SK-N-SH (cell line): ENCODE data around the gene COL10A1. TPM values are rescaled to one million over a fixed set of nuclear protein-coding genes. Genes with fewer than 3 reads are reported as not detected.

Source experiments
- CTCF ChIA-PET: fragments of 300-600, 350-600 bp; formaldehyde crosslinking; extraction: SDS; loops from one replicate; lab custom pipeline; 2021; lab: Yijun Ruan, JAX
- POLR2A ChIA-PET: fragments of 350-600 bp; sonication (Branson Sonifier 250); formaldehyde crosslinking; extraction: SDS; loops from one replicate; lab custom pipeline; 2020; ENCODE audit warnings: antibody characterized with exemption, inconsistent platforms; lab: Yijun Ruan, JAX
- DNase-seq: peaks from one replicate; pipeline ENCODE4 v3.0.0; 2012
- H2AFZ ChIP-seq: fragments of 200-600 bp; sonication (generic); 2 replicates; pipeline ENCODE4 v1.8.1; 2016; ENCODE audit warnings: antibody characterized with exemption, mild to moderate bottlenecking, low read depth
- H3F3A ChIP-seq: fragments of 200-600 bp; sonication (generic); replicated peaks from 2 replicates; pipeline ENCODE3; 2016; ENCODE audit warnings: antibody characterized with exemption, mild to moderate bottlenecking; ENCODE audit not compliant: insufficient read depth
- H3K27ac ChIP-seq, 2 experiments: fragments of 200-500 bp in 1 of 2; fragments of 200-600 bp in 1 of 2; sonication (Bioruptor generic) in 1 of 2; sonication (generic), shearing (Covaris generic) in 1 of 2; 2 replicates each; pipeline versions ENCODE4 v1.5.1 to v1.6.1; 2014 to 2016; ENCODE audit warnings: low read depth in 2 of 2, inconsistent platforms in 1 of 2, low read length in 1 of 2, mild to moderate bottlenecking in 1 of 2, mixed read lengths in 1 of 2
- H3K27me3 ChIP-seq: fragments of 200-600 bp; sonication (generic), shearing (Covaris generic); 2 replicates; pipeline ENCODE4 v1.6.1; 2016; ENCODE audit warnings: mixed run types; ENCODE audit not compliant: insufficient read depth
- H3K36me3 ChIP-seq, 2 experiments: fragments of 200-500 bp in 1 of 2; fragments of 200-600 bp in 1 of 2; sonication (Bioruptor generic) in 1 of 2; sonication (generic) in 1 of 2; replicated peaks in 1 of 2; 2 replicates each; pipeline versions ENCODE3 to v1.5.1; 2014 to 2016; ENCODE audit warnings: low read length in 1 of 2, mild to moderate bottlenecking in 1 of 2; ENCODE audit not compliant: insufficient read depth in 2 of 2, control insufficient read depth in 1 of 2
- H3K4me1 ChIP-seq, 2 experiments: fragments of 200-500 bp in 1 of 2; fragments of 200-600 bp in 1 of 2; sonication (Bioruptor generic) in 1 of 2; sonication (generic), shearing (Covaris generic) in 1 of 2; 2 replicates each; pipeline versions ENCODE4 v1.5.1 to v1.6.1; 2014 to 2016; ENCODE audit warnings: low read depth in 1 of 2, low read length in 1 of 2, mixed run types in 1 of 2; ENCODE audit not compliant: insufficient read depth in 2 of 2, control insufficient read depth in 1 of 2
- H3K4me2 ChIP-seq: fragments of 200-600 bp; sonication (generic), shearing (Covaris generic); 2 replicates; pipeline ENCODE4 v1.6.1; 2017; ENCODE audit warnings: mixed run types
- H3K4me3 ChIP-seq, 2 experiments: fragments of 200-500 bp in 1 of 2; fragments of 200-600 bp in 1 of 2; sonication (Bioruptor generic) in 1 of 2; sonication (generic), shearing (Covaris generic) in 1 of 2; 2 replicates each; pipeline versions ENCODE4 v1.5.1 to v1.8.1; 2014 to 2016; ENCODE audit warnings: low read depth in 2 of 2, inconsistent platforms in 1 of 2, low read length in 1 of 2, mild to moderate bottlenecking in 1 of 2, mixed read lengths in 1 of 2, moderate library complexity in 1 of 2
- H3K79me2 ChIP-seq: fragments of 200-600 bp; sonication (generic); 2 replicates; pipeline ENCODE4 v1.8.1; 2017; ENCODE audit warnings: mild to moderate bottlenecking; ENCODE audit not compliant: insufficient read depth
- H3K9ac ChIP-seq: fragments of 200-600 bp; sonication (generic); 2 replicates; pipeline ENCODE4 v1.6.1; 2017; ENCODE audit warnings: mixed run types
- H3K9me2 ChIP-seq: fragments of 200-600 bp; sonication (generic); 2 replicates; pipeline ENCODE4 v1.6.1; 2017; ENCODE audit warnings: mixed run types
- H3K9me3 ChIP-seq: fragments of 200-600 bp; sonication (generic); 2 replicates; pipeline ENCODE4 v1.6.1; 2017; ENCODE audit warnings: mixed run types, mild to moderate bottlenecking, moderate library complexity
- H4K20me1 ChIP-seq: fragments of 200-600 bp; sonication (generic); 2 replicates; pipeline ENCODE4 v1.6.1; 2017; ENCODE audit warnings: mild to moderate bottlenecking, mixed run types; ENCODE audit not compliant: insufficient read depth
- CHD2 ChIP-seq: fragments of 150-350 bp; IDR thresholded peaks from 2 replicates; pipeline ENCODE4 v1.6.1; 2018; ENCODE audit warnings: low read length; ENCODE audit not compliant: partially characterized antibody
- ELF1 ChIP-seq: IDR thresholded peaks from 2 replicates; pipeline ENCODE4 v1.4.0; 2012
- FOSL2 ChIP-seq: IDR thresholded peaks from 2 replicates; pipeline ENCODE4 v1.4.0; 2012; ENCODE audit warnings: low read depth, mild to moderate bottlenecking, moderate library complexity, borderline replicate concordance
- FOXM1 ChIP-seq: IDR thresholded peaks from 2 replicates; pipeline ENCODE4 v1.4.0; 2012; ENCODE audit warnings: low read depth, mild to moderate bottlenecking
- GATA2 ChIP-seq: sonication (generic); formaldehyde crosslinking; IDR thresholded peaks from 2 replicates; pipeline ENCODE4 v1.5.0; 2020; ENCODE audit warnings: mild to moderate bottlenecking, missing genetic modification reagents
- MXI1 ChIP-seq: IDR thresholded peaks from 2 replicates; pipeline ENCODE4 v1.6.1; 2012; ENCODE audit warnings: mild to moderate bottlenecking, low read depth, low read length, improper control_type of control experiment
- NFIC ChIP-seq: IDR thresholded peaks from 2 replicates; pipeline ENCODE4 v1.4.0; 2012; ENCODE audit warnings: borderline replicate concordance
- NRF1 ChIP-seq: IDR thresholded peaks from 2 replicates; pipeline ENCODE4 v1.6.1; 2012; ENCODE audit warnings: low read depth, mild to moderate bottlenecking, low read length
- POLR2AphosphoS5 ChIP-seq: IDR thresholded peaks from 2 replicates; pipeline ENCODE4 v1.6.1; 2012; ENCODE audit warnings: low read depth, low read length
- RFX5 ChIP-seq: IDR thresholded peaks from 2 replicates; pipeline ENCODE4 v1.6.1; 2012; ENCODE audit warnings: mild to moderate bottlenecking, improper control_type of control experiment, low read length
- RXRA ChIP-seq: IDR thresholded peaks from 2 replicates; pipeline ENCODE4 v1.4.0; 2012; ENCODE audit warnings: low read depth, mild to moderate bottlenecking, borderline replicate concordance
- TAF1 ChIP-seq: IDR thresholded peaks from 2 replicates; pipeline ENCODE4 v1.6.1; 2012; ENCODE audit warnings: low read depth, mild to moderate bottlenecking, low read length, moderate library complexity, borderline replicate concordance
- TCF12 ChIP-seq: IDR thresholded peaks from 2 replicates; pipeline ENCODE4 v1.4.0; 2012
- WGBS: methylation state at CpG from one replicate; pipeline ENCODE4 v1.1.6; 2017; ENCODE audit warnings: low lambda C conversion rate; 5-methylcytosine and 5-hydroxymethylcytosine counted together
- polyA plus RNA-seq, 3 experiments: library from polyadenylated mRNA; depleted of rRNA; stranded (reverse); fragments of >200 nt; gene quantifications; 2 replicates each; pipeline ENCODE4 v1.2.3, GENCODE V29; 2012
- TF ChIP-seq, protein P1 (sequence below): IDR thresholded peaks from 2 replicates; pipeline ENCODE4 v1.6.1; 2012; ENCODE audit warnings: mild to moderate bottlenecking, low read depth, low read length, moderate library complexity
- TF ChIP-seq, protein P2 (sequence below): fragments of 150-350 bp; IDR thresholded peaks from 2 replicates; pipeline ENCODE4 v1.6.1; 2017; ENCODE audit warnings: antibody characterized with exemption, low read length, low read depth, borderline replicate concordance

Gene COL10A1
- polyA plus RNA-seq, 1 of the 3 experiments (the other 2 are of a cell fraction): 5.1 TPM

DNA sequence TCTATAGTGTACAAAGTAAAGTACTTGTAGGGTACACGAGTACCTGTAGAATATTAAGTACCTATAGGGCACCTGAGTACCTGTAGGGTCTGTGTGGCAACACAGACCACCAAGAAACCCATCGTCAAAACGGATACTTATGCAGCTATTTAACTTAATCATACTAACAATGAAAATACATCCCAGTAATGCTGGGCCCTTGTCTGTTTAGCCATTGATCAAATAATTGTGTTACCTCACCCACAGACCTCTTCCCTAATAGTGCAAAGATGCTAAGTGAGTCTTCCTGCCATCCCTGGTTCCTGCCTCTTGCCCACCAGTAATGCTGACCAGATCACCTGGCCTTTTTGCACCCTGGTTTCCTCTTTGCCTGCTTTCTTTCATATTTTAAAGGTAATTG, 7.5 kb upstream of the COL10A1 start:
- Histone ChIP-seq H3K27me3 (no peaks in the 10 kb centered on the region), H3K4me2 (no peak overlapping the region), H3K4me3 (no peak overlapping the region), H3K9me2 (no peaks in the 10 kb centered on the region), H3K9ac (no peak overlapping the region), H3K36me3 (peaks cover 0 to 3% of the 10 kb centered on the region in 2 experiments), H3K9me3 (no peaks in the 10 kb centered on the region), H4K20me1 (no peaks in the 10 kb centered on the region), H3K4me1 (no peaks in the 10 kb centered on the region), H2AFZ (no peak overlapping the region), H3F3A (no peaks in the 10 kb centered on the region), H3K79me2 (no peaks in the 10 kb centered on the region), H3K27ac (no peak overlapping the region)
- TF ChIP-seq FOSL2: no peak
- no peak for TF ChIP-seq TCF12
- no peak for TF ChIP-seq POLR2AphosphoS5
- TF ChIP-seq, protein P1, sequence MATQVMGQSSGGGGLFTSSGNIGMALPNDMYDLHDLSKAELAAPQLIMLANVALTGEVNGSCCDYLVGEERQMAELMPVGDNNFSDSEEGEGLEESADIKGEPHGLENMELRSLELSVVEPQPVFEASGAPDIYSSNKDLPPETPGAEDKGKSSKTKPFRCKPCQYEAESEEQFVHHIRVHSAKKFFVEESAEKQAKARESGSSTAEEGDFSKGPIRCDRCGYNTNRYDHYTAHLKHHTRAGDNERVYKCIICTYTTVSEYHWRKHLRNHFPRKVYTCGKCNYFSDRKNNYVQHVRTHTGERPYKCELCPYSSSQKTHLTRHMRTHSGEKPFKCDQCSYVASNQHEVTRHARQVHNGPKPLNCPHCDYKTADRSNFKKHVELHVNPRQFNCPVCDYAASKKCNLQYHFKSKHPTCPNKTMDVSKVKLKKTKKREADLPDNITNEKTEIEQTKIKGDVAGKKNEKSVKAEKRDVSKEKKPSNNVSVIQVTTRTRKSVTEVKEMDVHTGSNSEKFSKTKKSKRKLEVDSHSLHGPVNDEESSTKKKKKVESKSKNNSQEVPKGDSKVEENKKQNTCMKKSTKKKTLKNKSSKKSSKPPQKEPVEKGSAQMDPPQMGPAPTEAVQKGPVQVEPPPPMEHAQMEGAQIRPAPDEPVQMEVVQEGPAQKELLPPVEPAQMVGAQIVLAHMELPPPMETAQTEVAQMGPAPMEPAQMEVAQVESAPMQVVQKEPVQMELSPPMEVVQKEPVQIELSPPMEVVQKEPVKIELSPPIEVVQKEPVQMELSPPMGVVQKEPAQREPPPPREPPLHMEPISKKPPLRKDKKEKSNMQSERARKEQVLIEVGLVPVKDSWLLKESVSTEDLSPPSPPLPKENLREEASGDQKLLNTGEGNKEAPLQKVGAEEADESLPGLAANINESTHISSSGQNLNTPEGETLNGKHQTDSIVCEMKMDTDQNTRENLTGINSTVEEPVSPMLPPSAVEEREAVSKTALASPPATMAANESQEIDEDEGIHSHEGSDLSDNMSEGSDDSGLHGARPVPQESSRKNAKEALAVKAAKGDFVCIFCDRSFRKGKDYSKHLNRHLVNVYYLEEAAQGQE: no peak
- no peak for TF ChIP-seq TAF1
- TF ChIP-seq RXRA: no peak
- no peak for TF ChIP-seq FOXM1
- TF ChIP-seq MXI1: no peak
- TF ChIP-seq RFX5: no peak
- no peak for TF ChIP-seq CHD2
- no peak for TF ChIP-seq GATA2 (CRISPR knock-in tag)
- TF ChIP-seq, protein P2, sequence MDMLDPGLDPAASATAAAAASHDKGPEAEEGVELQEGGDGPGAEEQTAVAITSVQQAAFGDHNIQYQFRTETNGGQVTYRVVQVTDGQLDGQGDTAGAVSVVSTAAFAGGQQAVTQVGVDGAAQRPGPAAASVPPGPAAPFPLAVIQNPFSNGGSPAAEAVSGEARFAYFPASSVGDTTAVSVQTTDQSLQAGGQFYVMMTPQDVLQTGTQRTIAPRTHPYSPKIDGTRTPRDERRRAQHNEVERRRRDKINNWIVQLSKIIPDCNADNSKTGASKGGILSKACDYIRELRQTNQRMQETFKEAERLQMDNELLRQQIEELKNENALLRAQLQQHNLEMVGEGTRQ: no peak
- TF ChIP-seq NFIC: no peak
- no peak for TF ChIP-seq ELF1
- no peak for TF ChIP-seq NRF1
- POLR2A ChIA-PET: no interaction called here
- CTCF ChIA-PET: interaction anchor here (1.1 kb wide), 1 partner anchor 428 kb away, joined by 3 read pairs; no protein-coding TSS in a partner anchor
- no peak for DNase-seq
- WGBS: 92% methylated on average over 3 of the region's 3 CpGs
